ENCODE results near the gene CFAP65. TPM values are rescaled to one million over a fixed set of nuclear protein-coding genes. Genes with fewer than 3 reads are reported as not detected.

CFAP65 gene
- total RNA-seq, 1 donor from 2014 or later = not detected

DNA sequence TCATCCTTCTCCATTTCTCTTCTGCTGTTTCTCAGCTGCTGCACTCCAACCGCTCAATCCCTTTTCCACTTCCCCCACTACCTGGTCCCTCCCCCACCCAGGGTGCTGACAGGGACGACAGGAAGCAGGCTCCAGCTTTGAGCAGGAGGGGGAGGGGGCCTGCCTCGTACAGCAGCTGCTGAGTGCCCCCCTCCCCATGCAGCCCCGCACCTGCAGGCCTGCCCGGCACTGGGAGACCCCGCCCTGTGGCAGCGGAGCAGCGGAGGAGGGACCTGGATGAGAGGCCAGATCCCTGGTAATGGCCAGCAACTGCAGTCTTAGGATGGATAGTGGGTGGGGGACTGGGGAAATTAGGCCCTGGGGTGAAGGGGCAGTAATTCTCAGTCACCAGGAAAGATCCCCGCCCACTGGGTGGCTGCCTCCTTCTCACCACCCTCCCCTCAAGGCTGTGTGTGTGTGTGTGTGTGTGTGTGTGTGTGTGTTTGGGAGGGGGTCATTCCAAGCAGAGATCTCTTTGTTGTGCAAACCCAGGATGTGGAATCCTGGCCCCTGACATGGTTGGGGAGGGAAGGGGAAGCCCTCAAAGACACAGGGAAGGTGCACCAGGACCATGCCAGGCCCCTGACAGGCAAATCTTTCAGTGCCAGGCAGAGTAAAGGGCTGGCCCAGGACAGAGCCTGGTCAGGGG, 41.3 kb downstream of the CFAP65 start:
- Histone ChIP-seq H3K4me3 (no peak overlapping the region), H3K9me3 (no peaks in the 10 kb centered on the region), H3K4me1 (peaks cover 33% of the 10 kb centered on the region), H3K27ac (no peak overlapping the region), H3K27me3 (peaks cover 15% of the 10 kb centered on the region), H3K36me3 (no peaks in the 10 kb centered on the region)
- intact Hi-C loops (cut with DNase I) = no loop called here
- no peak for TF ChIP-seq POLR2AphosphoS5 (IDR thresholded peaks at IDR 0.05; ENCODE audit: insufficient read depth in 1 of 2, low read depth in 1 of 2)
- TF ChIP-seq, protein P1, sequence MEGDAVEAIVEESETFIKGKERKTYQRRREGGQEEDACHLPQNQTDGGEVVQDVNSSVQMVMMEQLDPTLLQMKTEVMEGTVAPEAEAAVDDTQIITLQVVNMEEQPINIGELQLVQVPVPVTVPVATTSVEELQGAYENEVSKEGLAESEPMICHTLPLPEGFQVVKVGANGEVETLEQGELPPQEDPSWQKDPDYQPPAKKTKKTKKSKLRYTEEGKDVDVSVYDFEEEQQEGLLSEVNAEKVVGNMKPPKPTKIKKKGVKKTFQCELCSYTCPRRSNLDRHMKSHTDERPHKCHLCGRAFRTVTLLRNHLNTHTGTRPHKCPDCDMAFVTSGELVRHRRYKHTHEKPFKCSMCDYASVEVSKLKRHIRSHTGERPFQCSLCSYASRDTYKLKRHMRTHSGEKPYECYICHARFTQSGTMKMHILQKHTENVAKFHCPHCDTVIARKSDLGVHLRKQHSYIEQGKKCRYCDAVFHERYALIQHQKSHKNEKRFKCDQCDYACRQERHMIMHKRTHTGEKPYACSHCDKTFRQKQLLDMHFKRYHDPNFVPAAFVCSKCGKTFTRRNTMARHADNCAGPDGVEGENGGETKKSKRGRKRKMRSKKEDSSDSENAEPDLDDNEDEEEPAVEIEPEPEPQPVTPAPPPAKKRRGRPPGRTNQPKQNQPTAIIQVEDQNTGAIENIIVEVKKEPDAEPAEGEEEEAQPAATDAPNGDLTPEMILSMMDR (IDR thresholded peaks at IDR 0.05) = no peak
- TF ChIP-seq POLR2A (IDR thresholded peaks at IDR 0.05) = no peak
- DNase-seq (ENCODE audit: extremely low spot score in 2 of 2) = no peak

DNA sequence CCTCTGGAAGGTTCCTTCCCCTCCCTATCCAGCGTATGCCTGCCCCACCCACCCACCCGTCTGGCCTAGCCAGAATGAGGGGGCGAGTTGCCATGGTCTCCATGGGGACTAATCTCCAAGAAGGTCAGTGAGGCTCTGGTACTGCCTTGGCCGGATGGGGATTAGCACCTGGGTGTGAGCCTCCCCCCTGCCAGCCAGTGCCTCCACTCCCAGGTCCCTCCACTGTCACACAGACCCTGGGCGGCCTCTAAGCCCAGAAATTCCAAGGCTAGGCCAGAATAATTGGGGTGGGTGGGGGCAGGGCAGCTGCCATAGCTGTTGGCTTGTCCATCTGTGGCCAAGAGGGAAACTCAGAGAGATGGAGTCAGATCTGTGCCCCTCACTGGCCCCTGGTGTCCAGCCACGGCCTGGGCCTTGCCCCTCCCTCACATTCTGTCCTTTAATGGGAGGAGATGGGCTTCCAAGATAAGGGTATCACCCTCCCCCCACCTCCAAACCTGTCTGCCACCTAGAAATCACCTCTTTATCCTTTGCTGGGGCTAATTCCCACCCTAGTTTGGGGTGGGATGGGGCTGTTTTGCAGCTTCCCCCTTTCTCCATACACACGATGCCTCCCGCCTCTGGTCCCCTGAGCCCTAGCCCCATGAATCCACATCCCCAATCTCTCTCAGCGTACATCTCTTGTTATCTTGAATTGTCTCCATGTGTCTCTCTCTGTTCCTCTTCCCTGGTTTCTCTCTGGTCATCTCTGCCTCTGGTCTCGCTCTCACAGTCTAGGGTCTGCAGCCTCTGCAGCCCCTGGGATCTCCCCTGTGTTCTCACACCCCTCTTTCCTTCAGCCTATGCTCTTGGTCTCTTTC, 42.1 kb downstream of the CFAP65 start:
- H3K4me3 ChIP-seq = no peak overlapping the region
- no peak for DNase-seq (ENCODE audit: extremely low spot score in 2 of 2)
- peaks cover 33% of the 10 kb centered on the region for H3K4me1 ChIP-seq
- no peaks in the 10 kb centered on the region for H3K36me3 ChIP-seq
- no peak for TF ChIP-seq POLR2A (IDR thresholded peaks at IDR 0.05)
- TF ChIP-seq, protein P1 (IDR thresholded peaks at IDR 0.05) = no peak
- no peak for TF ChIP-seq POLR2AphosphoS5 (IDR thresholded peaks at IDR 0.05; ENCODE audit: insufficient read depth in 1 of 2, low read depth in 1 of 2)
- H3K27me3 ChIP-seq = peaks cover 23% of the 10 kb centered on the region
- no peak overlapping the region for H3K27ac ChIP-seq
- H3K9me3 ChIP-seq = no peaks in the 10 kb centered on the region
- intact Hi-C loops (cut with DNase I) = no loop called here

DNA sequence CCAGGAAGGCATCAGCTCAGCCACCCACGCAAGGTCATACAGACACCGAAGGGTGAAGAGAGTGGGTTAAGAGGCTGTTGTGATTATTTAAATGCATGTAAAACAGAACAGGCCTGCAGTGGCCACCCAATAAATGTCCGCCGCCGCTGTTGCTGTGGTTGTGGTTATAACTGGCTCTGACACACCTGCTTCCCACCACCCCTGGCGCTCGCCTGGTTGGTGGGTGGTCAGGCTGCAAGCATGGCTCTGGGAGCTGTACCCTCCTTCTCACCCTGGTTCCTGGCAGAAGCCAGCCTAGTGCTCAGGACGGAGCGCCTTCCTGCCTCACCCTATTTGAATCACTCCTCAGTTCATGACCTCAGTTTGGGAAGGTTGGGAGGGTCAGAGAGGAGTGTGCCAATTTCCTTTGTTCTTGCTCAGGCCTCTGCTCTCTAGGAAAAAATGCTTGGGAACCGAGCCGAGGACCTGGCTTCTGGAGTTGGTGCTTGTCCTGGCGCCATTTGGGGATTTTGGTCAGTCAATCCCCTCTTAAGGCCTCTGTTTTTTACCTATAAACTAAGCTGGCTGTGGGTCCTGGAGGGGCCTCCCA, 42.8 kb downstream of the CFAP65 start:
- peaks cover 25% of the 10 kb centered on the region for H3K27me3 ChIP-seq
- no peak overlapping the region for H3K27ac ChIP-seq
- TF ChIP-seq, protein P1 (IDR thresholded peaks at IDR 0.05) = no peak
- TF ChIP-seq POLR2AphosphoS5 (IDR thresholded peaks at IDR 0.05; ENCODE audit: insufficient read depth in 1 of 2, low read depth in 1 of 2) = no peak
- no peak for TF ChIP-seq POLR2A (IDR thresholded peaks at IDR 0.05)
- DNase-seq (ENCODE audit: extremely low spot score in 2 of 2) = no peak
- no peaks in the 10 kb centered on the region for H3K9me3 ChIP-seq
- H3K4me3 ChIP-seq = no peak overlapping the region
- intact Hi-C loops (cut with DNase I) = no loop called here
- no peaks in the 10 kb centered on the region for H3K36me3 ChIP-seq
- H3K4me1 ChIP-seq = peaks cover 38% of the 10 kb centered on the region

DNA sequence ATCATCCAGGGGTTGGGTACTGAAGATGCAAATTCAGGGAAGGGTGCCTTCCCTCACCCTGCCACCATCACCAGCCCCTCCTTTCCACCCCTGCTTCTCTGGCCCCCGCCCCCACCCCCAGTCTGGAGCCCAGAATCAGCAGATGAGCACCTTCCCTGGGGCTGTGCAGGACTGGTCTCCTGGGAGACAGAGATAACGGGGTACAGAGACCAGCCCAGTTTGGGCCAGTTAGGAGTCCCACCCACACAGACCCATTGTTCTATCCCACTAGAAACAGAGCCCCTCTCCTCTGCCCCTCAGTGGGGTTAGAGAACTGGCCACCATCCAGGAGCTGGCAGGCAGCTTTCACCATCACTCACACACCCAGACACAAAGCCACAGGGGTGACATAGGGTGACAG, 43.6 kb downstream of the CFAP65 start:
- peaks cover 32% of the 10 kb centered on the region for H3K27me3 ChIP-seq

More for the DNA sequence above, 43.6 kb downstream of the CFAP65 start:
- H3K4me1 ChIP-seq = peaks cover 39% of the 10 kb centered on the region
- intact Hi-C loops (cut with DNase I) = no loop called here
- TF ChIP-seq, protein P1 (IDR thresholded peaks at IDR 0.05) = no peak
- no peak for TF ChIP-seq POLR2AphosphoS5 (IDR thresholded peaks at IDR 0.05; ENCODE audit: insufficient read depth in 1 of 2, low read depth in 1 of 2)
- TF ChIP-seq POLR2A (IDR thresholded peaks at IDR 0.05) = no peak
- H3K9me3 ChIP-seq = no peaks in the 10 kb centered on the region
- DNase-seq (ENCODE audit: extremely low spot score in 2 of 2) = no peak
- no peak overlapping the region for H3K27ac ChIP-seq
- no peak overlapping the region for H3K4me3 ChIP-seq
- no peaks in the 10 kb centered on the region for H3K36me3 ChIP-seq

All from vagina (tissue), 2 donors.